ENCODE results near the gene PNMA8A. TPM values are rescaled to one million over a fixed set of nuclear protein-coding genes. Genes with fewer than 3 reads are reported as not detected.

Gene PNMA8A
- total and polyA plus RNA-seq, 4 donors = 0.37 to 13.1 (median 5.4) TPM

GRCh38 chr19:46452186-46452585, 19.2 kb downstream of the PNMA8A start:
- 46 to 52% methylated on average over 4 of the region's 4 CpGs for WGBS, 2 donors

GRCh38 chr19:46451352-46451751, 20.0 kb downstream of the PNMA8A start:
- DNase-seq = no peak
- H3K27ac ChIP-seq (ENCODE audit: low read depth in 1 of 2, low read length in 1 of 2) = no peak overlapping the region
- TF ChIP-seq, protein P1, sequence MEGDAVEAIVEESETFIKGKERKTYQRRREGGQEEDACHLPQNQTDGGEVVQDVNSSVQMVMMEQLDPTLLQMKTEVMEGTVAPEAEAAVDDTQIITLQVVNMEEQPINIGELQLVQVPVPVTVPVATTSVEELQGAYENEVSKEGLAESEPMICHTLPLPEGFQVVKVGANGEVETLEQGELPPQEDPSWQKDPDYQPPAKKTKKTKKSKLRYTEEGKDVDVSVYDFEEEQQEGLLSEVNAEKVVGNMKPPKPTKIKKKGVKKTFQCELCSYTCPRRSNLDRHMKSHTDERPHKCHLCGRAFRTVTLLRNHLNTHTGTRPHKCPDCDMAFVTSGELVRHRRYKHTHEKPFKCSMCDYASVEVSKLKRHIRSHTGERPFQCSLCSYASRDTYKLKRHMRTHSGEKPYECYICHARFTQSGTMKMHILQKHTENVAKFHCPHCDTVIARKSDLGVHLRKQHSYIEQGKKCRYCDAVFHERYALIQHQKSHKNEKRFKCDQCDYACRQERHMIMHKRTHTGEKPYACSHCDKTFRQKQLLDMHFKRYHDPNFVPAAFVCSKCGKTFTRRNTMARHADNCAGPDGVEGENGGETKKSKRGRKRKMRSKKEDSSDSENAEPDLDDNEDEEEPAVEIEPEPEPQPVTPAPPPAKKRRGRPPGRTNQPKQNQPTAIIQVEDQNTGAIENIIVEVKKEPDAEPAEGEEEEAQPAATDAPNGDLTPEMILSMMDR (IDR thresholded peaks at IDR 0.05; ENCODE audit: control extremely low read depth, extremely low read depth) = no peak
- H3K4me1 ChIP-seq (ENCODE audit: control insufficient read depth in 5 of 5, insufficient read depth in 5 of 5, low read length in 5 of 5) = peaks cover 0 to 4% (median 0%) of the 10 kb centered on the region in 5 donors
- WGBS, 2 donors = 71 to 76% methylated on average over 6 of the region's 6 CpGs
- H3K4me3 ChIP-seq = no peak overlapping the region
- no peaks in the 10 kb centered on the region for H3K27me3 ChIP-seq (ENCODE audit: control insufficient read depth in 3 of 3, insufficient read depth in 3 of 3, low read length in 2 of 3)
- H3K36me3 ChIP-seq (ENCODE audit: control insufficient read depth in 4 of 4, insufficient read depth in 4 of 4, low read length in 4 of 4) = no peaks in the 10 kb centered on the region
- H3K9me3 ChIP-seq (ENCODE audit: control insufficient read depth in 4 of 4, insufficient read depth in 3 of 4, low read length in 3 of 4) = no peaks in the 10 kb centered on the region
- no peak overlapping the region for H3K9ac ChIP-seq (ENCODE audit: insufficient read depth in 1 of 2, low read length in 2 of 2)
- no peak for ATAC-seq (ENCODE audit: insufficient read depth, low FRiP score)

More at GRCh38 chr19:46452186-46452585, 19.2 kb downstream of the PNMA8A start:
- Histone ChIP-seq H3K9ac (ENCODE audit: insufficient read depth in 1 of 2, low read length in 2 of 2) (no peak overlapping the region), H3K4me1 (ENCODE audit: control insufficient read depth in 5 of 5, insufficient read depth in 5 of 5, low read length in 5 of 5) (peaks cover 0 to 4% (median 0%) of the 10 kb centered on the region in 5 donors), H3K4me3 (no peak overlapping the region), H3K36me3 (ENCODE audit: control insufficient read depth in 4 of 4, insufficient read depth in 4 of 4, low read length in 4 of 4) (no peaks in the 10 kb centered on the region), H3K9me3 (ENCODE audit: control insufficient read depth in 4 of 4, insufficient read depth in 3 of 4, low read length in 3 of 4) (no peaks in the 10 kb centered on the region), H3K27ac (ENCODE audit: low read depth in 1 of 2, low read length in 1 of 2) (no peak overlapping the region), H3K27me3 (ENCODE audit: control insufficient read depth in 3 of 3, insufficient read depth in 3 of 3, low read length in 2 of 3) (no peaks in the 10 kb centered on the region)
- ATAC-seq (ENCODE audit: insufficient read depth, low FRiP score) (no peak), DNase-seq (peak in 2 of 3 donors; percentile 32 to 49)
- TF ChIP-seq, protein P1 (IDR thresholded peaks at IDR 0.05; ENCODE audit: control extremely low read depth, extremely low read depth) = no peak

GRCh38 chr19:46450737-46451136, 20.6 kb downstream of the PNMA8A start:
- Histone ChIP-seq H3K9me3 (ENCODE audit: control insufficient read depth in 4 of 4, insufficient read depth in 3 of 4, low read length in 3 of 4) (no peaks in the 10 kb centered on the region), H3K27me3 (ENCODE audit: control insufficient read depth in 3 of 3, insufficient read depth in 3 of 3, low read length in 2 of 3) (no peaks in the 10 kb centered on the region), H3K4me3 (no peak overlapping the region), H3K4me1 (ENCODE audit: control insufficient read depth in 5 of 5, insufficient read depth in 5 of 5, low read length in 5 of 5) (peaks cover 0 to 4% (median 0%) of the 10 kb centered on the region in 5 donors), H3K27ac (ENCODE audit: low read depth in 1 of 2, low read length in 1 of 2) (no peak overlapping the region), H3K36me3 (ENCODE audit: control insufficient read depth in 4 of 4, insufficient read depth in 4 of 4, low read length in 4 of 4) (no peaks in the 10 kb centered on the region), H3K9ac (ENCODE audit: insufficient read depth in 1 of 2, low read length in 2 of 2) (no peak overlapping the region)
- TF ChIP-seq, protein P1 (IDR thresholded peaks at IDR 0.05; ENCODE audit: control extremely low read depth, extremely low read depth) = no peak
- no peak for DNase-seq
- ATAC-seq (ENCODE audit: insufficient read depth, low FRiP score) = no peak
- 80 to 84% methylated on average over 5 of the region's 5 CpGs for WGBS, 2 donors

DNA sequence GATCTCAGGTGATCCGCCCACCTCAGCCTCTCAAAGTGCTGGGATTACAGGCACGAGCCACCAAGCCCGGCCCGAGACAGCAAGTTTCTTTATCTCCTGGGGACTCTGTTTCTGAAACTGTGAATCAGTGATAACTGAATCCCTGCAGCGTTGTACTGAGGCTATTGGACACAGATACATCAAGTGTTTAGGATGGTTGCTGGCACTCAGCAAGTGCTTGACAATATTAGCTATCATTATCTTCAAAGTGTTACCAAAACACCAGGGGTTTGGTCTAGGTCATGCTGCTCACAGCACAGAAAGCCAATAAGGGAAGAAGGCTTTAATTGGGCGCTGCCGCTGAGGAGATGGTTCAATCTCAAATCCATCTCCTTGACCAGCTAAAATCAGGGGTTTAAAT, 22.1 kb downstream of the PNMA8A start:
- TF ChIP-seq, protein P1 (IDR thresholded peaks at IDR 0.05; ENCODE audit: control extremely low read depth, extremely low read depth) = no peak
- no peak for DNase-seq
- no peaks in the 10 kb centered on the region for H3K9me3 ChIP-seq (ENCODE audit: control insufficient read depth in 4 of 4, insufficient read depth in 3 of 4, low read length in 3 of 4)
- no peak overlapping the region for H3K9ac ChIP-seq (ENCODE audit: insufficient read depth in 1 of 2, low read length in 2 of 2)
- ATAC-seq (ENCODE audit: insufficient read depth, low FRiP score) = no peak
- H3K27me3 ChIP-seq (ENCODE audit: control insufficient read depth in 3 of 3, insufficient read depth in 3 of 3, low read length in 2 of 3) = no peaks in the 10 kb centered on the region
- peaks cover 0 to 4% (median 0%) of the 10 kb centered on the region in 5 donors for H3K4me1 ChIP-seq (ENCODE audit: control insufficient read depth in 5 of 5, insufficient read depth in 5 of 5, low read length in 5 of 5)
- 58 to 64% methylated on average over 7 of the region's 7 CpGs for WGBS, 2 donors
- no peak overlapping the region for H3K4me3 ChIP-seq
- H3K36me3 ChIP-seq (ENCODE audit: control insufficient read depth in 4 of 4, insufficient read depth in 4 of 4, low read length in 4 of 4) = no peaks in the 10 kb centered on the region
- no peak overlapping the region for H3K27ac ChIP-seq (ENCODE audit: low read depth in 1 of 2, low read length in 1 of 2)

All from lung (tissue), 12 donors.